Neural progenitor cell (in vitro differentiated cells): ENCODE measurements around the gene GSTM3.

Experiments
- CTCF ChIP-seq: fragments of 200-600 bp; sonication (generic); IDR thresholded peaks from 2 replicates; pipeline ENCODE4 v1.5.1; 2017; ENCODE audit warnings: antibody characterized with exemption, mild to moderate bottlenecking
- EZH2 ChIP-seq: fragments of 200-600 bp; sonication (generic); IDR thresholded peaks from 2 replicates; pipeline ENCODE4 v1.6.1; 2017; ENCODE audit warnings: antibody characterized with exemption, mild to moderate bottlenecking, moderate library complexity
- EZH2phosphoT487 ChIP-seq: fragments of 200-600 bp; sonication (generic); IDR thresholded peaks from 2 replicates; pipeline ENCODE4 v1.6.1; 2017; ENCODE audit warnings: antibody characterized with exemption

GRCh38 chr1:109771712-109772657, 31.1 kb upstream of the GSTM3 start:
- no peak for TF ChIP-seq CTCF
- TF ChIP-seq EZH2 = no peak
- TF ChIP-seq EZH2phosphoT487 = no peak
